ENCODE measurements around the gene CDK10.
"Not testable (repeated sequence)": the region's sequence is repeated elsewhere in the genome, so short reads cannot be mapped to it uniquely, and the experiment has no call there.

Gene CDK10

DNA sequence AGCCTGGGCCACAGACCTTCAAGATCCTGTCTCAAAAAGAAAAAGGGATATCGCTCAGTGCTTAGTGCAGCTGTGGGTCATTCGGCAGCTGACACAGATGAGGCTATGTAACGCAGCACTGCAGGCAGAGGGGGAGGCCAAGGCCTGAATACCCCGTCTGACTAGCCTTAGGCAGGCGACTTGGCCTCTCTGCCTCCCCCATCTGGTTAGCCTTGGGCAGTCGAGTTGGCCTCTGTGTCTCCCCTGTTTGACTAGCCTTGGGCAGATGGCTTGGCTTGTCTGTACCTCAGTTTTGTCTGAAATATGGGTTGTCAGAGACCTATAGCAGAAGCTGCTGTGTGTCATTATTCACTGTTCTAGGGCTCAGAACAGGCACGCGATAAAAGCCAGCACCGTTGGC, 18.9 kb upstream of the CDK10 start:
- no peak for DNase-seq (ENCODE audit: low spot score)

DNA sequence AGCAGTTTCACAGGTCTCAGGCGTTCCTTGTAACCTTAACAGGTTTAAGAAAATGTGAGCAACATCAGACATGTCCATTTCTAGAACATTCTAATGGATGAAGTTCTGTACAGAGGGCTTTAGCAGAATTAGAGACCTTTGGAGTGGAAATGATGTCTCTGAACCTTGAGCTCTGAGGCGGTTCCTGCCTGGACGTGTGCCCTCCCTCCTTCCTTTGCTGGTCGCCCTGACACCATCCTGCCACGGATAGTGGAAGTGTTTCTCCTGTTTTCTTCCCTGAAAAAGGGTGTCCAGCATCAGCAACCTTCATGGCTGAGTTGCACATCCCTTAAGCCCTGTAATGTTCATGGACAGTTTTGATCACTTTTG, 17.7 kb upstream of the CDK10 start:
- DNase-seq (ENCODE audit: low spot score), result no peak

DNA sequence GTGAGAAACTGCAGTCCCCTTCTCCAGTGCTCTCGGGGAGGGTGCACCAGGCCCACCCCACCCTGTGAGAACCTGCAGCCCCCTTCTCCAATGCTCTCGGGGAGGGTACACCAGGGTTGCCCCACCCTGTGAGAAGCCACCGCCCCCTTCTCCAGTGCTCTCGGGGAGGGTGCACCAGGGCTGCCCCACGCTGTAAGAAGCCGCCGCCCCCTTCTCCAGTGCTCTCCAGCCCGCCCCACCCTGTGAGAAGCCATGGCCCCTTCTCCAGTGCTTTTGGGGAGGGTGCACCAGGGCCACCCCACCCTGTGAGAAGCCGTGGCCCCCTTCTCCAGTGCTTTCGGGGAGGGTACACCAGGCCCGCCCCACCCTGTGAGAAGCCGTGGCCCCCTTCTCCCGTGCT, 16.7 kb upstream of the CDK10 start:
- no peak for DNase-seq (ENCODE audit: low spot score)

DNA sequence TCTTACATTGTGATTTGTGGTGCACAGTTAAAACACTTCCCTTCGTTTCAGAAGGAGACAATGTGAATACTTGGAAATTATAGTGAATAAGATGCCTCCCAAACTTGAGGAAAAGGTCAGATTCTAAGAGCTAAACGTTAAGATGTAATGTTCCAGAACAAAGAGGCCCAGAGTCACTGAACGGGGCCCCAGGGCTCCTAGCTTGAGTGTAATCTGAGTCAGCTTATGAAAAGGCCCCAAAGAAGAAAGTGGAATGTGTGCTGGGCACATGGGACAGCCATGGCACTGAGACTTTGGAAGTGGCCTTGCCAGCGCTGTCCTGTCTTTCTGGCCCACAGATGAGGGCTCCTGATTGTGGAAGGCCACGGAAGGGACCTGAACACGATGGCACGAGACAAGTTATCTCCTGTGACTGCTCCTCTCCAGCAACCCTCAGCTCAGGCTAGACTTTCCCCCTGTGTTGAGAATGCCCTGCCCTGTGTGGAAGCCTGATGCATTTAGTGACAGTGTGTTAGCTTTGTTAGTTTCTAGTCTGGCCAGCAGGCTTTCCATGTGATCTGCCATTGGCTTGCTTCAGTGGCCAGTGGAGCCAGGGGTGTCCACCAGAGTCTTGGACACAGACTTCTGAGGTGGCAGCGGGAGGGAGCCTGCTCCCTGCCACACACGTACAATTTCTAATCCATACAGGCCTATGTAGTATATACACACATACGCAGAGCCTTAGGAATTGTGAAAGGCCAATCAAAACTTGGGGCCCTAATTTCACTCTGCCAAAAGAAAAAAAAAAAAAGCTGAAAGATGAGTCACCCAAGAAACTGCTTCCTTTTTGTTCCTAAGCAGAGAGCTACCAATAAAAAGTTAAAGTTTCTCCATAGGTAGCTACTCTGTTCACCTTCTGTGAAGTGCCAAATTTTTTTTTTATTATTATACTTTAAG, 15.7 kb upstream of the CDK10 start:
- no peak for DNase-seq (ENCODE audit: low spot score)

DNA sequence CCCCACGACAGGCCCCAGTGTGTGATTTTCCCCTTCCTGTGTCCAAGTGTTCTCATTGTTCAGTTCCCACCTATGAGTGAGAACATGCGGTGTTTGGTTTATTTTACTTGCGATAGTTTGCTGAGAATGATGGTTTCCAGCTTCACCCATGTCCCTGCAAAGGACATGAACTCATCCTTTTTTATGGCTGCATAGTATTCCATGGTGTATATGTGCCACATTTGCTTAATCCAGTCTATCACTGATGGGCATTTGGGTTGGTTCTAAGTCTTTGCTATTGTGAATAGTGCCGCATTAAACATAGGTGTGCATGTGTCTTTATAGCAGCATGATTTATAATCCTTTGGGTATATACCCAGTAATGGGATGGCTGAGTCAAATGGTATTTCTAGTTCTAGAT, 14.9 kb upstream of the CDK10 start:
- not testable (repeated sequence) for DNase-seq (ENCODE audit: low spot score)

DNA sequence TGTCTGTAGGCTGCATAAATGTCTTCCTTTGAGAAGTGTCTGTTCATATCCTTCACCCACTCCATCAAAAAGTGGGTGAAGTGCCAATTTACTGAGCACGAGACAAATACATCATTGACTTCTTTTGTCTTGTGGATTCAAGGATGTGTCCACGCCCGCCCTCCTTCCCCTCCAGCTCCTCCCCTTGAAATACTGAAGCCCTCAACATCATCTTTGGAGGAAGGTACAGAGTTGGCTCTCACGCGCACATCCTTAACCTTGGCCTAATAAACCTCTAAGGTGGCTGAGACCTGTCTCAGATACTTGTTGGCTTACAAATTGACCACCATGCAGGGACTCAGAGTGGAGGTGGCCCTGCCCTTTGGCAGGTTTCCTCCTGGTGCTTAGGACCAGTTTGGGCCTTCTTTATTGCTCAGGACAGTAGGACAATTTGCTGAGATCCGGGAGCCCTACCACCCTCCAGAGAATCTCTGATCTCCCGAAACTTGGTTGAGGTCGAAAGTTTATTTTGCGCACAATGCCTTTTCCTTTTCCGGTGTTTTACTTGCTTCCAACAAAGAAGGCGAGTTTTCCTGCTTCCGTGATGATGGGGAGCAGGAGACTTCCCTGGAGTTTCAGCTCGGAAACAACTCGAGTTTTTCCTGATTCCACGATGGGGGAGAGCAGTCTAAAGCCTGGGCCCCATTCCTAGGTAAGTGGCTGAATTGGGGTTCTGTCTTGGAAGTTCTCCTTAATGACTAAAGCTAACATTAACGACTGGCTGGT, 14.1 kb upstream of the CDK10 start:
- DNase-seq (ENCODE audit: low spot score), result no peak

DNA sequence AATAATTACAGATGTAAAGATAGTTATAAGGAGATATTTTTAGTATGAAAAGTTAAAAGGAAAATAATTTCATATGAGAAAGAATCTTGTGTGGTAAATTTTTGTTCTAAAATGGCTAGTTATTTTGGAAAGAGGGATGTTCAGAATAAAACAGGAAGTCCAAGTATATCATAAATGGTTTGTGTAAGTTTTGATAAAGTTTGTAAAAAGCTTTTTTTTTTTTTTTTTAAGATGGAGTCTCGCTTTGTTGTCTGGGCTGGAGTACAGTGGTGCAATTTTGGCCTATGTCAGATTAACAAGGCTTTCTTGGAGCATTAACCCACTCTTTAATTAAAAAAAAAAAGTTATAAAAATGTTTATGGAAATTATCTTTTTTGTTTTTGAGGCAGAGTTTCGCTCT, 8.2 kb upstream of the CDK10 start:
- DNase-seq (ENCODE audit: low spot score), result no peak

DNA sequence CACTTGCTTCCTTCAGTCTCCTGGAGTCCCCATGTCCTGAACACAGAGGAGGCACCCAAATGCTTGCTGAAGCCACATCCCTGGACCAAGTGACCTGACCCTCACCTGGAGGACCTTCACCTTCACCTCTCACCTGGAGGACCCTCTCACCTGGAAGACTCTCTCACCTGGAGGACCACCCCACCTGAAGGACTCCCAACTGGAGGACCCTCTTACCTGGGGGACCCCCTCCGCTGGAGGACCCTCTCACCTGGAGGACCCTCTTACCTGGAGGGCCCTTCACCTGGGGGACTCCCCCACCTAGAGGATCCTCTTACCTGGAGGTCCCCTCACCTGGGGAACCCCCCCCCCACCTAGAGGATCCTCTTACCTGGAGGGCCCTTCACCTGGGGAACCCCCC, 573 bp upstream of the CDK10 start:
- no peak for DNase-seq (ENCODE audit: low spot score)

DNA sequence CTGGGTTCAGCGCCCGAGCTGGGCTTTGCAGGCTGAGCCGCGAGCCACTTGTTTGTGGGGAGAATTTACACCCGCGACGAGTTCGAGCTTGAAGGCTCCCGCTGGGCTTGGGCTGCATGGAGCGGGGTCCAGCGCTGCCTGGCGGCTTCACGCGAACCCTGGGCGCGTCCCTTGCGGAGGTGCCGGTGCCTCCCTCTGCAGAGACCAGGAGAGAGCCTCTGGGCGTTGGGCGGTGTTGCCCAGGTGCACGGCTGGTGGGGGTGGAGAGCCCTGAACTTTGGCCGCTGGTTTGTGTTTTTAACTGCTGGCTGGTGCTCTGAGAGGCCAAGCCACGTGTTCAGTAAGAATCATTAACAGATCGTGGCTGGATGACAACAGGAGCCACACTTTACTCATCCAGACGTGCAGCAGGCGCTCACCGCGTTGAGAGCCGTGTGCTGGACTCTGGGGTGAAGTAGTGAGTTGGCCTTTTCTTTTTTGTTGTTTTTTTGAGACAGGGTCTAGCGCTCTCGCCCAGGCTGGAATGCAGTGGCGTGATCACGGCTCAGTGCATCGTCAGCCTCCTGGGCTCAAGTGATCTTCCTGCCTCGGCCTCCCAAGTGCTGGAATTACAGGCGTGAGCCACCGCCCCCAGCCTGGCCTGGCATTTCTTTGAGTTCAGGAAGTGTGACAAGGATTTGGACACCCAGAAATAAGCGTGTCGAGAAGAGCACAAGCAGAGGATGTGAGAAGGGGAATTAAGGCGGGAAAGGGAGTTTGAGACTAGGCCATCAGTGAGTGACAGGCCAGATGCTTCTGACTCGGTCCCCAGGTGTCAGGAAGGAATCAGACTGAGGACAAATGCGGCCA, 827 bp downstream of the CDK10 start:
- no peak for DNase-seq (ENCODE audit: low spot score)

DNA sequence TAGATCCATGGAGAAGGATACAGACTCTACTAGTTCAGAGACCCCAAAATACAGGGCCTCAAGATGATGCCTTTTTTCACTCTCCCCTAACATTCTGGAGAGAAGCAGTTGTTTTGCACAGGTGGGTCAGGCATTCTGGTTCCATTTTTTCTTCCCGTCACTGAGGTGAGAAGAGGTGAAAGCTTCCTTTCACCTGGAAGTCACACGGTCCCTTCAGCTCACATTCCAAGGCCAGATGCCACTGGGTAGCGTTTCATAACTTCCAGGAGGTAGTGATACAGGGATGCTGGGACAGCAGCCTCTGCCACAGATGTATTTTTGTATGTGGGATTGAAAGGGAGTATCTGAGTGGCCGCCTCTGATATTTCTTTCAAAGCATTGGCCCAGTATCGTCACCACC, 1.9 kb downstream of the CDK10 start:
- DNase-seq (ENCODE audit: low spot score), result no peak

DNA sequence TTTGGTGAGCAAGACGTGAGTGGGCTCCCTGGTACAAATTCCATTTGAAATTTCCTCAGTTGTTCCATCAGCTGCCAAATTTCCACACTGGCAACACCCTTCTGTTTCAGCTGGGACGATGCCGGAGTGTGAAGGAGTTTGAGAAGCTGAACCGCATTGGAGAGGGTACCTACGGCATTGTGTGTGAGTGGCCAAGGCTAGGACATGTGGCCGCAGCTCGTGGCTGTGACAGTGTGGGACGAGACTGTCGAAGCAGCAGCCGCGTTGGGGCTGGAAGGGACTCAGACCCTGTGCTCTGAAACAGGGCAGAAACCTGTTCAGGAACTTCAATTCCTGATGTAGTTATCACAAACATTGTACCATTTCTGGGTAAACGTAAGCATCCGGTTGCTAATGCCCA, 2.7 kb downstream of the CDK10 start:
- no peak for DNase-seq (ENCODE audit: low spot score)

DNA sequence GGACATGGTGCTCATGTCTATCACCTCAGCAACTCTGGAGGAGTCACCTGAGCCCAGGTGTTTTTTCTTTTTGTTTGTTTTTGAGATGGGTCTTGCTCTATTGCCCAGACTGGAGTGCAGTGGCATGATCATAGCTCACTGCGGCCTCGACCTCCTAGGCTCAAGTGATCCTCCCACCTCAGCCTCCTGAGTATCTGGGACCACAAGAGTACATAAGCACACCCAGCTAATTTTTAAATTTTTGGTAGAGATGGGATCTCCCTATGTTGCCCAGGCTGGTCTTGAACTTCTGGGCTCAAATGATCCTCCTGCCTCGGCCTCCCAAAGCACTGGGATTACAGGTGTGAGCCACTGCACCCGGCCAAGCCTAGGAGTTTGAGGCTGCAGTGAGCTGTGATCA, 3.1 kb downstream of the CDK10 start:
- DNase-seq (ENCODE audit: low spot score), result not testable (repeated sequence)

DNA sequence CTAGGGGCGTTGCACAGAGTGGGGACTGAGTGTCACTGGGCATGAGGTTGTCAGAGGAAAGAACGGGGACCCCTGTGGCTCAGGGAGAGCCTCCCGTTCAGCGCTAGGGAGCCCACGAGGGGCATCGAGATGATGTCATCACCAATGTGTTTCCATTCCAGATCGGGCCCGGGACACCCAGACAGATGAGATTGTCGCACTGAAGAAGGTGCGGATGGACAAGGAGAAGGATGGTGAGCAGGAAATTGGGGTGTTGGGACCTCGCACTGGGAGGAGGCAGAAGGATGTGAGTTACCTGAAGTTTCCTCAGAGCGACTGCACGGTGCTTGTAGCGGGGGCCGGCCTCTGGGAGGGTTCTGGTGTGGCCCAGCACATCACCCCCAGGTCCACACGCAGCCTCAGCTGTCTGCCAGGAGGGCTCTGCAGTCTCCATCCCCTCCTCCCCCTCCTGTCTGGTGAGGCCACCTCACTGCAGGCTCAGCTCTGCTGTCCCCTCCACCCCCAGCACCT, 4.0 kb downstream of the CDK10 start:
- no peak for DNase-seq (ENCODE audit: low spot score)

DNA sequence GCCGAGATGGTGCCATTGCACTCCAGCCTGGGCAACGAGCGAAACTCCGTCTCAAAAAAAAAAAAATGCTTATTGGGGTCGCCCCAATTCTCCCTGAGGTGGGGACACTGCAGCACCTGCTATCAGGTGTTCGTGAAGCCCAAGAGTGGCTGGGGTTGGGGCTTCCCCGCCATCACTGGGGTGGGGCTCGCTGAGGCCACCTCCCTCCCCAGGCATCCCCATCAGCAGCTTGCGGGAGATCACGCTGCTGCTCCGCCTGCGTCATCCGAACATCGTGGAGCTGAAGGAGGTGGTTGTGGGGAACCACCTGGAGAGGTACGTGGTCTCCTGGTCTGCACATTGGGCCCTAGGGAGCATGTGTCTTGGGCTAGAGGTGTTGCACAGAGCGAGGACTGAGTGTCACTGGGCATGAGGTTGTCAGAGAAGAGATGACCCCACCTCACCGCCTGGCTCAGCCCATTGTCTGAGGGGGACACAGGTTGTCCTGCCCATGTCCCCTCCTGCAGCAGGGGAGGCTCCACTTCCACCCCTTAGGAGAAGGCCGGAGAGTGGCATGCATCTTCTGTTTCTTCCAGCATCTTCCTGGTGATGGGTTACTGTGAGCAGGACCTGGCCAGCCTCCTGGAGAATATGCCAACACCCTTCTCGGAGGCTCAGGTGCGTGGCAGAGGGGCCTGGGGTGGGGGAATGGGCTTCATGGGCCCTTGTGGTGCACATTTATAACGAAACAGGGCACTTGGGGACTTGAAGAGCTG, 4.9 kb downstream of the CDK10 start:
- no peak for DNase-seq (ENCODE audit: low spot score)

DNA sequence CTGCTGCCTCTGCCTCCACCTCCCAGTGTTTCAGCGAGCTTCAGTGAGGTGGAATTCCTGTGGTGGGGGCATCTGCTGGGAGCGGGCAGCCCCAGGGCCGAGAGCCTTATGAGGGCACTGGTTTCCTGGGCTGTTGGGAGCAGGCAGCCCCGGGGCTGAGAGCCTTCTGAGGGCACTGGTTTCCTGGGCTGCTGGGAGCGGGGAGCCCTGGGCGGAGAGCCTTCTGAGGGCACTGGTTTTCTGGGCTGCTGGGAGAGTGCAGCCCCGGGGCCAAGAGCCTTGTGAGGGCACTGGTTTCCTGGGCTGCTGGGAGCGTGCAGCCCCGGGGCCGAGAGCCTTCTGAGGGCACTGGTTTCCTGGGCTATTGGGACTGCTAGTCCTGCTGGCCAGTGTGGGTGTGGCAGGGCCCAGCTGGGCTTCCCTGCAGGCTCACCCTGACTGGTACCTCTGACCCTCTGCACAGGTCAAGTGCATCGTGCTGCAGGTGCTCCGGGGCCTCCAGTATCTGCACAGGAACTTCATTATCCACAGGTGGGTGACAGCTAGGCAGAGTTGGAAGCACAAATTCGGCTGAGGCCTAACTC, 5.6 kb downstream of the CDK10 start:
- no peak for DNase-seq (ENCODE audit: low spot score)

DNA sequence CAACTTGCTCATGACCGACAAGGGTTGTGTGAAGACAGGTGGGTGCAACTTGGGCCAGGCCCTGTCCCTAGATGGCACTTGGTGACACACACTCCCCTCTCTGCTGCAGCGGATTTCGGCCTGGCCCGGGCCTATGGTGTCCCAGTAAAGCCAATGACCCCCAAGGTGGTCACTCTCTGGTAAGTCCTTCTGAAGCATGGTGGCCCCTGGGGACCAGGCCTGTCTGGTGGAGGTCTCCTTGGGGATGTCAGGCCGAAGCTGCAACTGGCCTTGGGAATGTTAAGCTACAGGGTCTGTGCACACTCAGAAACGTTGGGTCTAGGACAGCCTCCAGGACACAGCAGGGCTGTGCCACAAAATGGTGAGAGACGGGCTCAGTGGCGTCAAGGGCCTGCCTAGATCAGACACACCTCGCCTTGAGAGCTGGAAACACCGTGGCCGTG, 6.8 kb downstream of the CDK10 start:
- no peak for DNase-seq (ENCODE audit: low spot score)

DNA sequence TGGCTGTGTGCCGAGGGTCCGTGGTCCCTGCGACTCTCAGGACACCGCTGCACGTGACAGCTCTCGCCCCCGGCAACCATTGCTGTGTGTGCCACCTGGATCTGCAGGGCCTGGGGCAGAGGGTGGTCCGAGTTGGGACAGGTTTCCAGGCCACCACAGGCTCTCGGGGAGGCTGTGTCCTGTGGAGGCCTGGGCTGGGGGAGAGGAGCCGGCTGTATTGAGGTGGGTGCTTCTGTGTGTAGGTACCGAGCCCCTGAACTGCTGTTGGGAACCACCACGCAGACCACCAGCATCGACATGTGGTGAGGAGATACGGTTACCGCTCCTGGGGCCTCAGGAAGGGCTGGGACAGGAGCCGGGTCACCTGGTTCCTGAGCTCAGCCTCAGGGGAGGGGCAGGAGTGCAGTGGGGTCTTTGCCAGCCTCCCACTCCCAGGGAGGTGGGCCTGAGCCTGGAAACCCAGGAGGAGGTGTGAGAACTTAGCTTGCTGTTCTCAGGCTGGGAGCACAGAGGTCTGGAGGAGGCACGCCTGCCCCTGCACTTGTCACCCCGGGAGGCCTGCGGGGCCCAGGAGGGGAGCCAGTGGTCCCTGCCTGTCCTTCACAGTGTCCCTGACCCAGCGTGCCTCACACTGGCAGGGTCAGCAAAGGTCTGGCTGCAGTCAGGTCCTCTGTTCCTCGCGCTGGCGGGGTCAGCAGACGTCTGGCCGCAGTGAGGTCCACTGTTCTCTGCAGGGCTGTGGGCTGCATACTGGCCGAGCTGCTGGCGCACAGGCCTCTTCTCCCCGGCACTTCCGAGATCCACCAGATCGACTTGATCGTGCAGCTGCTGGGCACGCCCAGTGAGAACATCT, 7.7 kb downstream of the CDK10 start:
- no peak for DNase-seq (ENCODE audit: low spot score)

DNA sequence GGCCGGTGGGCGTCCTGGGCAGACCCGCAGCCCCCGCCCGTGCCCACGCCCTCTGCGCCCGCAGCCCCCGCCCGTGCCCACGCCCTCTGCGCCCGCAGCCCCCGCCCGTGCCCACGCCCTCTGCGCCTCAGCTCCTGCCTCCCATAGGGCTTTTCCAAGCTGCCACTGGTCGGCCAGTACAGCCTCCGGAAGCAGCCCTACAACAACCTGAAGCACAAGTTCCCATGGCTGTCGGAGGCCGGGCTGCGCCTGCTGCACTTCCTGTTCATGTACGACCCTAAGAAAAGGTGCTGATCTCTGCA, 8.2 kb downstream of the CDK10 start:
- not testable (repeated sequence) for DNase-seq (ENCODE audit: low spot score)

DNA sequence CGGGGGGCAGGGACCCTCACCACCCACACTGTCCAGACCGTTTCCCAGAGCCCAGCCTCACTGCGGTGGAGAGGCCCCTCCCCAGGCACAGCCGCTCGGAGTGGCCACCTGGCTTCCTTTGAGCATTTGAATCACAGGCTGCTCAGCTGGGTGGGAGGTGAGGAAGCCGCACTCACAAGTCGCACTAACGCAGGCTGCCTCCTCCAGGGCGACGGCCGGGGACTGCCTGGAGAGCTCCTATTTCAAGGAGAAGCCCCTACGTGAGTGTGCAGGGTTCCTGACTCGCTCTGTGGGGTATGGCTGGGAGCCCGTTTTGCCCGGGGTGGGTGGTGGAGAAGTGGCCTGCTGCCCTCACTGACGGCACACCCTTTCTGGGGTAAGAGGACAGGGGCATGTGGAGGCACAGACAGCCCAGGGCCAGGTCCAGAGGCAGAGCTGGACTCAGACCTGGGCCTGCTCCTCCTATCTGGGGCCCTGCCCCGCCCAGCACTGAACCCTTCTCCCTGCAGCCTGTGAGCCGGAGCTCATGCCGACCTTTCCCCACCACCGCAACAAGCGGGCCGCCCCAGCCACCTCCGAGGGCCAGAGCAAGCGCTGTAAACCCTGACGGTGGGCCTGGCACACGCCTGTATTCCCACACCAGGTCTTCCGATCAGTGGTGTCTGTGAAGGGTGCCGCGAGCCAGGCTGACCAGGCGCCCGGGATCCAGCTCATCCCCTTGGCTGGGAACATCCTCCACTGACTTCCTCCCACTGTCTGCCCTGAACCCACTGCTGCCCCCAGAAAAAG, 8.8 kb downstream of the CDK10 start:
- DNase-seq (ENCODE audit: low spot score), result no peak
